ENCODE results near the gene INTS7. TPM values are rescaled to one million over a fixed set of nuclear protein-coding genes. Genes with fewer than 3 reads are reported as not detected.

INTS7 gene
- total and polyA plus RNA-seq, 9 of the 15 experiments (the other 6 are each of a cell fraction or from before 2014, with no cell fraction given) = 27.3 to 68.4 (median 40.4) TPM

DNA sequence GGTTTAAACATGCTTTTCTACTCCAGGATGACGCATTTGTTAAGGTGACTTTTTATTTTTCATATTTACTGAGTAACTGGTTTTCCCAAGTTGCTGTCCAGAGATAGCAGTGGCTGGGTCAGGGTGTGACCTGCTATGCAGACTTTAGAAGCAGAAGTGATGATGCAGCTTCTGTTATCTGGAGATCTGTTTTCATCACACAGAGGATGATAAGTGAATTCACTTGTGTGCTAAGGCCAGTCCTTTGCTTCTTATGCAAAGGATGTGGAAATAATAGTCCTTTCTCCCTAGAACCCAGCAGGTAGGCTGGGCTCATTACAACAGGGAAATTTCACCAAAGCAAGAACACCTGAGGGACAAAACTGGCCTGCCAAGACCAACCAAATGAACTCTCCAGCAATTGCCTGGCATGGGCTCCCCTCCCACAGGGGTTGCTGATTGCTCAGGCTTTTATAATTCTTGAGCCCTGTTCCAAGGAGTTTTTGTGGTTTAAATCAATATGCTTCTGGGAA is 107.0 kb downstream of the INTS7 start:
- Histone ChIP-seq H3K9me3 (replicated peaks; ENCODE audit: control insufficient read depth, insufficient read depth, low read depth, low read length) (no peaks in the 10 kb centered on the region), H3K27ac (ENCODE audit: extremely low read depth, low read depth, low read length) (peak overlapping the region; percentile 68), H2AFZ (ENCODE audit: low read depth, low read length) (peak overlapping the region; percentile 93), H3K27me3 (ENCODE audit: control insufficient read depth in 2 of 2, insufficient read depth in 2 of 2, low read length in 2 of 2) (no peaks in the 10 kb centered on the region), H3K9ac (ENCODE audit: insufficient read depth in 1 of 2, low read depth in 2 of 2, low read length in 2 of 2) (peak overlapping the region in 1 of 2 experiments; percentile 13; a peak in 1 of 4 replicates), H3K4me3 (no peak overlapping the region), H3K4me2 (ENCODE audit: insufficient read depth, low read length) (peak overlapping the region; percentile 49; the same call in 1 of the 2 replicates), H3K36me3 (ENCODE audit: control insufficient read depth, insufficient read depth, low read length) (no peaks in the 10 kb centered on the region), H3K4me1 (replicated peaks in 1 of 2; ENCODE audit: control insufficient read depth in 2 of 2, insufficient read depth in 2 of 2, low read length in 2 of 2) (peaks cover 7 to 45% of the 10 kb centered on the region in 2 experiments; a peak in 4 of 5 replicates), H4K20me1 (replicated peaks; ENCODE audit: control insufficient read depth, insufficient read depth, low read length) (no peaks in the 10 kb centered on the region), H3K9me1 (ENCODE audit: control insufficient read depth, insufficient read depth, low read length) (no peaks in the 10 kb centered on the region), H3K79me2 (ENCODE audit: control insufficient read depth, insufficient read depth, low read length) (no peaks in the 10 kb centered on the region)
- BruUV-seq (replicated peaks) = no TSS peak
- DNase-seq (ENCODE audit: extremely low read depth in 1 of 4, low spot score in 3 of 4) (peak; percentile 78 to 90 (median 88)), FAIRE-seq (peak; percentile 76), ATAC-seq (peak; percentile 71)
- CTCF ChIA-PET (ENCODE audit: low intra/inter-chr PET ratio) = no interaction called here
- WGBS (ENCODE audit: insufficient coverage, low coverage, missing lambda C conversion rate) = 0% methylated on average over 1 of the region's 1 CpG
- intact Hi-C loops (cut with micrococcal nuclease) (no loop called here), in situ Hi-C loops (cut with MboI) (no loop called here)
- POLR2A ChIA-PET = interaction anchor here (0.6 to 2.2 kb wide), 6 partner anchors 8 to 61 kb away, joined by 3 to 10 read pairs (median 4); no protein-coding TSS in a partner anchor
- peak in 1 of 2 experiments; percentile 50; a peak in 1 of 3 replicates for TF ChIP-seq CBX3 (IDR thresholded peaks at IDR 0.05; ENCODE audit: borderline replicate concordance in 1 of 2, low read length in 2 of 2)
- TF ChIP-seq SMARCE1 (IDR thresholded peaks at IDR 0.05) = peak; percentile 95
- TF ChIP-seq EP300 (IDR thresholded peaks at IDR 0.05; ENCODE audit: low read length) = peak; percentile 92
- no peak for TF ChIP-seq RBM15 (IDR thresholded peaks at IDR 0.05; ENCODE audit: insufficient read depth, low read length)
- TF ChIP-seq NEUROD1 (IDR thresholded peaks at IDR 0.05; ENCODE audit: borderline replicate concordance, low read depth, low read length, partially characterized antibody) = peak; percentile 49
- TF ChIP-seq ZNF695 (CRISPR knock-in tag; IDR thresholded peaks at IDR 0.05) = no peak
- TF ChIP-seq CHD2 (IDR thresholded peaks at IDR 0.05; ENCODE audit: low read depth, low read length) = no peak
- peak; percentile 75 for TF ChIP-seq MAFK (IDR thresholded peaks at IDR 0.05; ENCODE audit: low read length)
- no peak for TF ChIP-seq ZNF445 (CRISPR knock-in tag; IDR thresholded peaks at IDR 0.05; ENCODE audit: low read depth)
- no peak for TF ChIP-seq FOS (IDR thresholded peaks at IDR 0.05; ENCODE audit: extremely low read depth, insufficient read length)
- TF ChIP-seq, protein P1, sequence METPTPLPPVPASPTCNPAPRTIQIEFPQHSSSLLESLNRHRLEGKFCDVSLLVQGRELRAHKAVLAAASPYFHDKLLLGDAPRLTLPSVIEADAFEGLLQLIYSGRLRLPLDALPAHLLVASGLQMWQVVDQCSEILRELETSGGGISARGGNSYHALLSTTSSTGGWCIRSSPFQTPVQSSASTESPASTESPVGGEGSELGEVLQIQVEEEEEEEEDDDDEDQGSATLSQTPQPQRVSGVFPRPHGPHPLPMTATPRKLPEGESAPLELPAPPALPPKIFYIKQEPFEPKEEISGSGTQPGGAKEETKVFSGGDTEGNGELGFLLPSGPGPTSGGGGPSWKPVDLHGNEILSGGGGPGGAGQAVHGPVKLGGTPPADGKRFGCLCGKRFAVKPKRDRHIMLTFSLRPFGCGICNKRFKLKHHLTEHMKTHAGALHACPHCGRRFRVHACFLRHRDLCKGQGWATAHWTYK (CRISPR knock-in tag; IDR thresholded peaks at IDR 0.05) = 0 out of 2 replicates have a peak, but pooled peaks have one; percentile 45
- no peak for TF ChIP-seq ETS2 (tag; IDR thresholded peaks at IDR 0.05; ENCODE audit: borderline replicate concordance, poor library complexity, severe bottlenecking)
- TF ChIP-seq FOXM1 (IDR thresholded peaks at IDR 0.05; ENCODE audit: low read depth) = peak; percentile 64; the same call in 1 of the 2 replicates
- TF ChIP-seq FOXM1 (CRISPR knock-in tag; IDR thresholded peaks at IDR 0.05; ENCODE audit: low read depth) = no peak
- TF ChIP-seq TEAD1 (CRISPR knock-in tag; IDR thresholded peaks at IDR 0.05) = peak in 1 of 2 experiments; percentile 73; a peak in 1 of 4 replicates
- no peak for TF ChIP-seq HDAC8 (tag; IDR thresholded peaks at IDR 0.05)
- no peak for TF ChIP-seq HDAC6 (IDR thresholded peaks at IDR 0.05; ENCODE audit: low read depth, low read length)
- TF ChIP-seq, protein P2, sequence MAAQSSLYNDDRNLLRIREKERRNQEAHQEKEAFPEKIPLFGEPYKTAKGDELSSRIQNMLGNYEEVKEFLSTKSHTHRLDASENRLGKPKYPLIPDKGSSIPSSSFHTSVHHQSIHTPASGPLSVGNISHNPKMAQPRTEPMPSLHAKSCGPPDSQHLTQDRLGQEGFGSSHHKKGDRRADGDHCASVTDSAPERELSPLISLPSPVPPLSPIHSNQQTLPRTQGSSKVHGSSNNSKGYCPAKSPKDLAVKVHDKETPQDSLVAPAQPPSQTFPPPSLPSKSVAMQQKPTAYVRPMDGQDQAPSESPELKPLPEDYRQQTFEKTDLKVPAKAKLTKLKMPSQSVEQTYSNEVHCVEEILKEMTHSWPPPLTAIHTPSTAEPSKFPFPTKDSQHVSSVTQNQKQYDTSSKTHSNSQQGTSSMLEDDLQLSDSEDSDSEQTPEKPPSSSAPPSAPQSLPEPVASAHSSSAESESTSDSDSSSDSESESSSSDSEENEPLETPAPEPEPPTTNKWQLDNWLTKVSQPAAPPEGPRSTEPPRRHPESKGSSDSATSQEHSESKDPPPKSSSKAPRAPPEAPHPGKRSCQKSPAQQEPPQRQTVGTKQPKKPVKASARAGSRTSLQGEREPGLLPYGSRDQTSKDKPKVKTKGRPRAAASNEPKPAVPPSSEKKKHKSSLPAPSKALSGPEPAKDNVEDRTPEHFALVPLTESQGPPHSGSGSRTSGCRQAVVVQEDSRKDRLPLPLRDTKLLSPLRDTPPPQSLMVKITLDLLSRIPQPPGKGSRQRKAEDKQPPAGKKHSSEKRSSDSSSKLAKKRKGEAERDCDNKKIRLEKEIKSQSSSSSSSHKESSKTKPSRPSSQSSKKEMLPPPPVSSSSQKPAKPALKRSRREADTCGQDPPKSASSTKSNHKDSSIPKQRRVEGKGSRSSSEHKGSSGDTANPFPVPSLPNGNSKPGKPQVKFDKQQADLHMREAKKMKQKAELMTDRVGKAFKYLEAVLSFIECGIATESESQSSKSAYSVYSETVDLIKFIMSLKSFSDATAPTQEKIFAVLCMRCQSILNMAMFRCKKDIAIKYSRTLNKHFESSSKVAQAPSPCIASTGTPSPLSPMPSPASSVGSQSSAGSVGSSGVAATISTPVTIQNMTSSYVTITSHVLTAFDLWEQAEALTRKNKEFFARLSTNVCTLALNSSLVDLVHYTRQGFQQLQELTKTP (IDR thresholded peaks at IDR 0.05; ENCODE audit: low read depth in 1 of 2, partially characterized antibody in 2 of 2) = peak in 1 of 2 experiments; percentile 50

Measured in K562 (cell line).